DND-41 (cell line): ENCODE measurements around the gene UPF1.

Source experiments
- EZH2 ChIP-seq: IDR thresholded peaks from 3 replicates; pipeline ENCODE4 v1.6.1; 2012; ENCODE audit warnings: borderline replicate concordance, low read depth, mild to moderate bottlenecking, moderate library complexity, low read length, inconsistent platforms; ENCODE audit not compliant: severe bottlenecking
- TF ChIP-seq, protein P1 (sequence below): IDR thresholded peaks from 2 replicates; pipeline ENCODE4 v1.5.1; 2012; ENCODE audit warnings: borderline replicate concordance, low read length, moderate library complexity, mild to moderate bottlenecking; ENCODE audit not compliant: poor library complexity, severe bottlenecking; ENCODE audit errors: extremely low read depth

DNA sequence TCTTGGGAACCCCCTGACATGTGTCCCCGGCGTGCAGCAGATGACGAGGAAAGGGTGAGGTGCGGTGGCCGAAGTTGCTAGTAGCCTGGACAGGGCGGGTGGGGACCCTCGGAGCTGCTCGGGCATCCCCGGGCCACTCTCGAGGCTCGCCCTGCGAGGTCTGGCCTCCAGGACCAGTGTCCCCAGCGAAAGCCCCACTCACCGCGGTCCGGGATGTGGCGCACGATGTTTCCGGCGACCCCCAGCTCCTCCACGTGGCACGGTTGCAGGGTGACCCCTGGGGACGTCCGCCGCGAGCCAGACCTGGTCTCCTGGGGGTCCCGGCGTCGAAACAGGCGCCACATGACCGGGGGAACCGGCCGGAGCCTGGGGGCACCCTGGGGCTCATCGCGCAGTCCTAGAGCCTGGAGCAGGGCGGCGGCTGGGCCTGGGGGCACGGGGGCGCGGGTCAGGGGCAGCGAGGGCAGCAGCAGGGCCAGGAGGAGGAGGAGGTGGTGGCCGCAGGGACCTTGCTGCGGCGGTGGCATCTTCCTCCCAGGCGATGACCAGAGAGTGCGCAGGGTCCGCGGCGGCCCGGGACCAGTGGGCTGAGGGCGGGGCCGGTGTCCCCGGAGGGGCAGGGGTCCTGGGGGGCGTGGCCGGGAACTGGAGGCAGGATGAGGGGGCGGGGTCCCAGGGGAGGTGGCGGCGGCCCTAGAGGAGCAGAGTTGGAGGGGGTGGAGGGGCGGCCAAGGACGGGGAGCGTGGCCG is 38.2 kb downstream of the UPF1 start:
- TF ChIP-seq, protein P1, sequence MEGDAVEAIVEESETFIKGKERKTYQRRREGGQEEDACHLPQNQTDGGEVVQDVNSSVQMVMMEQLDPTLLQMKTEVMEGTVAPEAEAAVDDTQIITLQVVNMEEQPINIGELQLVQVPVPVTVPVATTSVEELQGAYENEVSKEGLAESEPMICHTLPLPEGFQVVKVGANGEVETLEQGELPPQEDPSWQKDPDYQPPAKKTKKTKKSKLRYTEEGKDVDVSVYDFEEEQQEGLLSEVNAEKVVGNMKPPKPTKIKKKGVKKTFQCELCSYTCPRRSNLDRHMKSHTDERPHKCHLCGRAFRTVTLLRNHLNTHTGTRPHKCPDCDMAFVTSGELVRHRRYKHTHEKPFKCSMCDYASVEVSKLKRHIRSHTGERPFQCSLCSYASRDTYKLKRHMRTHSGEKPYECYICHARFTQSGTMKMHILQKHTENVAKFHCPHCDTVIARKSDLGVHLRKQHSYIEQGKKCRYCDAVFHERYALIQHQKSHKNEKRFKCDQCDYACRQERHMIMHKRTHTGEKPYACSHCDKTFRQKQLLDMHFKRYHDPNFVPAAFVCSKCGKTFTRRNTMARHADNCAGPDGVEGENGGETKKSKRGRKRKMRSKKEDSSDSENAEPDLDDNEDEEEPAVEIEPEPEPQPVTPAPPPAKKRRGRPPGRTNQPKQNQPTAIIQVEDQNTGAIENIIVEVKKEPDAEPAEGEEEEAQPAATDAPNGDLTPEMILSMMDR, result no peak
- TF ChIP-seq EZH2, result no peak
